Iris pigment epithelial cell (primary cell): Measurements from ENCODE around the gene SCNN1G.

Source experiments
- DNase-seq: peaks from one replicate; pipeline ENCODE4 v3.0.0-alpha.2; 2011; ENCODE audit warnings: low read depth

Gene SCNN1G

DNA sequence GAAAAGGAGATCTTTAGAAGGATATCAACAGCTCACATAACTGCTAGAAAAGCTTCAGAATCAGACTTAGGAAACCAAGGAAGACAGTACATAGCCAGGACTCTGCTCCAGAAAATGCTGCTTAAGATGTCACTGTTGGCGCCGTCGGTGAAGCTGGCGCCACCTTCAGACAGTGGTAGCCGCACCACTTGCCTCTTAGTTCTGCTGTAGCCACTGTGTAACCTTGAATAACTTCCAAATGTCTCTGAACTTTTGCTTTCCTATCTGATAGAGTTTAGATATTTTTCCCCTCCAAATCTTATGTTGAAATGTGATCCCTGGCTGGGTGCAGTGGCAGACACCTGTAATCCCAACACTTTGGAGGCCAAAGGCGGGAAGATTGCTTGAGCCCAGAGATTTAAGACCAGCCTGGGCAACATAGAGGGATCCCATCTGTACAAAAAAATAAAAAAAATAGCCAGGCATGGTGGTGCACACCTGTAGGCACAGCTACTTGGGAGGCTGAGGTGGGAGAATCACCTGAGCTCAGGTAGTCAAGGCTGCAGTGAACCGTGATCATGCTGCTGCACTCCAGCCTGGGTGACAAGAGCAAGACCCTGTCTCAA, 27.0 kb upstream of the SCNN1G start:
- DNase-seq: peak; percentile 26

DNA sequence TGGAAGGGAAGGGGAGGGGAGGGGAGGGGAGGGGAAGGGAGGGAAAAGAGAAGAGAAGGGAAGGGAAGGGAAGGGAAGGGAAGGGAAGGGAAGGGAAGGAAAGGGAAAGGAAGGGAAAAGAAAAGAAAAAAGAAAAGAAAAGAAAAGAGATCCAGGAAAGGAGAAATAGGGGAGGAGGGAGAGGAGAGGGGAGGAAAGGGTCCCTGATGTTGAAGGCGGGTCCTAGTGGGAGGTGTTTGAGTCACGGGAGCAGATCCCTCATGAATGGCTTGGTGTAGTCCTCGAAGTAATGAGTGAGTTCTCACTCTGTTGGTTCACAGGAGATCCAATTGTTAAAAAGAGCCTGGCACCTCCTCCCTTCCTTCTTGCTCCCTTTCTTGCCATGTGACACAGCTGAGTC, 26.4 kb upstream of the SCNN1G start:
- DNase-seq: no peak

DNA sequence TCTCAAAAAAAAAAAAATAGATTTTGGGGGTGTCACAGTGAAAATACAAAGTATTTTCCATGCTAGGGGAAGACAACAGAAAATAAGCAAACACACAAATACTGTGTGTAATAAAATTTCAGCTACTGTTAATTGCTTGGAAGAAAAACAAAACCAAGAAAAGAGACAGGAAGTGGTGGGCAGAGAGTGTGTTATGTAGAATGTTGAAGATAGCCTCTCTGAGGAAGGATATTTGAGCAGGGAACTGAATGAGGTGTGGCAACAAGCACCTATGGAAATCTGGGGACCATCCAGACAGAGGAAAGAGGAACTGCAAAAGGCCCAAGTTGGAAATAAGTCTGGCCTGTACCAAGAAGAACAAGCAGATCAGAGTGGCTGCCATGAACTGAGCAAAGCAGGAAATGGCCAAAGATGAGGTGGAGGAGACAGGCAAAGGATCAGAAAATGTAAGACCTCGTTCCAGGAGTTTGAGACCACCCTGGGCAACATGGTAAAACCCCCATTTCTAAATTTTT, 25.5 kb upstream of the SCNN1G start:
- DNase-seq: no peak

DNA sequence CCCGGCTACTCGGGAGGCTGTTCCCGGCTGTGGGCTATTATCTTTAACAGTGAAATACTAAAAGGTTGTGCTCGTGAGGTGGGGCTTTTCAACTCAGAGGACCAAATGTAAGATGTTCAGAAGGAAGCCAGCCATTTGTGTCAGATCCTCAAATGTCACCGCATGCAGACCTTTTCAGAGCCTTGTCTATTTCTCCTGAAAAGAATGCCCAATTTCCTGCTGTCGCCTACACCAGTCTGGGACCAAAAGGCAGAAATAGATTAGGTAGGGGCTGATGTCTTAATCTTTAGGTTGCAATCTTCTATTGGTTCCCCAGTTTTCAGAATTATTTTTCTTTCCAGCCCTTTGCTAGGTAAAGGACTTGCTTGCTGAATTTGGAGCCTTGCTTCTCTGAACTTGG, 24.4 kb upstream of the SCNN1G start:
- DNase-seq: no peak

DNA sequence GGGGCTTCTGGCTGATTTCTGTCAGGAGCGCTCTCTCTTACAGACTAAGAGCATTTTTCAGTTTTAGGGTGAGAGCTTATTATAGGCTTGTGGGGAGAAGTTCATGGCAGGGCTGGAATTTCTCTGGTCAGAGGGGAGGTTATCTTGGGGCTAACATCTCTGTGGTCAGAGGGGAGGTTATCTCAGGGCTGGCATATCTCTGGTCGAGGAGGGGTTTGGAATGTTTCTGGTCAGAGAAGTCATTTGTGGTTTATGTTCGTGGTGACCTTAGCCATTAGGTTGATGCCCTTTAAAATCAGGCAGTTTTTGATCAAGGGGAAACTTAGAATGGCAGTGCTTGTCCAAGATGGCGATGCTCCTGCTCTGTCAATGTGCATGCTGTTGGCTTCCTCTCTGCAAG, 22.5 kb upstream of the SCNN1G start:
- no peak for DNase-seq

DNA sequence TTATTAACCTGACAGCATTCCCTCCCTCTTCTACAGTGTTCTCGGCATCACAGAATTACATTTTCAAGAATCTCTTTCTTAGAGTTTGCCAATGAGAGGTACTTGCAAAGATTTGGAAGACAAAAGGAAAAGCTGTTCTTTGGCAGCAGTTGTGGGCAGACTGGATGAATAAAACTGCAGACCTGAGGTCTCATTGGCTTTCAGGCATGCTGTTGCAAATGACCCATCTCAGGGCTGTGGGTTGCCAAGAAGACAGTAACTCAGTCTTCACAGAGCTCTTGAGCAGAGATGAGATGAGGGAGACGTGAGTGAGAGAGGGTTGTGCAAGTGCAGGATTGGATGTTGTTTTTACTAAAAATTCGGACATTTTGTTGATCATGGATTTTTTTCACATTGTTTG, 22.0 kb upstream of the SCNN1G start:
- no peak for DNase-seq

DNA sequence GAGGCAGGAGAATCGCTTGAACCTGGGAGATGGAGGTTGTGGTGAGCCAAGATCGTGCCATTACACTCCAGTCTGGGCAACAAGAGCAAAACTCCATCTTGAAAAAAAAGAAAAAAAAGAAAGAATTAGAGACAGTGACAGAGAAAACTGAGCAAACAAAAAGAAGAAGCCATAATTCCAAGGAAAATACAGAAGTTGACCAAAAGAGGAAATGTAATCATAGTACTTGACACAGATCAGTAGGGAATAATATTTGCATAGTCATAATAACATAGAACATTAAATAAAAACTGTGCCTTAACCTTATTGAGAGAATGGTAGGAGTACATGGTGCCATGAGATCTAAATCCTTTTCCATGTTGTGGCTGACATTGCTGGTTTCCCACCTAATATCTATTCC, 18.6 kb upstream of the SCNN1G start:
- DNase-seq: no peak

DNA sequence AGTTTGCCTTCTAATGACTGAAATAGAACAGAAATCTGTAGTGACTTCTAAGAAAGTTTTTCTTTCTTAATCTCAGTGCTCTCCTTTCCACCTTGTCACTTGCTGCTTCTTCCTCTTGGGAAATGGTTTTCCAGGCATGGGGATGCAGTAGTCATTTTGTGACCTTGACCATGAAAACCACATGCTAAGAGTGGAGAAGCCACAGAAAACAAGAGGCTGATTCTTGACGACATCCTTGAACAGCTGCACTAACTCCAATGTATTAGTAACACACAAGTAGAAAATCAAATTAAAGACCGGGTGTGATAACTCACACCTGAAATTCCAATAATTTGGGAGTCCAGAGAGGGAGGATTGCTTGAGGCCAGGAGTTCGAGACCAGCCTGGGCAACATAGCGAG, 17.8 kb upstream of the SCNN1G start:
- no peak for DNase-seq

DNA sequence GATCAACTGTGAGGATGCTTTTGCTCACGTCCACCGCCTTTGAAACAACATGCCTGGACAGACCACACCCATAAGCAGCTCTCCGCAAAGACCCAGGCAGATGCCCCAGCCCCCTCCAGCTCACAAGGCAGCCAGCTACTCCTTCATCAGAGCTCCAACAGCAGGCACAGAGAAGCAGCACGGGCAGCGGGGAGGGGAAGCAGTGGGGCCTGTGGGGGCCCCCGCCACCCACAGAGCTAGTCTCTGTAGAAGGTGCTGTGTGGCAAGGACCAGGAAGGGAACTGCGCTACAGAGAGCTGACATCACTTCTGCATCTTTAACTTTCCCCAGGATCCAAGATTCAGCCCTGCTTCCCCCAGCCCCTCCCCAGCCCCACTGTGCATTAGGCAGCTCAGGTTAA, 10.0 kb upstream of the SCNN1G start:
- DNase-seq: no peak

DNA sequence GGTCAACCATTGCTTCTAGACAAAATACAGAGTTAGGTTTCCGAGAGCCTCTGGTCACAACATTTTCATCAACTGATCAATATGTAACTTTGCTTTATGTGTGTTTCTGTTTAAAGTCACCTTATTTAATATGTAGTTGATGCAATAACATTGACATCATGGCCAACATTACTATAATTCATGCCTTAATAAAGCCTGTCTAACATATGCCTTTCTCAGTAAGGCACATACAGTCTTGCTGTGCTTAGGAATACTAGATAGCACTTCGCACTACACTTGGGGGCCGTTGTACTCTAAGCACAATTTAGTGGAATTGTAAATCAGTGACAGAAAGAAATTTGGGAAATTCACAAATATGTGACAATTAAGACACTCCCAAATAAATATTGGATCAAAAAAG, 9.6 kb upstream of the SCNN1G start:
- DNase-seq: no peak

DNA sequence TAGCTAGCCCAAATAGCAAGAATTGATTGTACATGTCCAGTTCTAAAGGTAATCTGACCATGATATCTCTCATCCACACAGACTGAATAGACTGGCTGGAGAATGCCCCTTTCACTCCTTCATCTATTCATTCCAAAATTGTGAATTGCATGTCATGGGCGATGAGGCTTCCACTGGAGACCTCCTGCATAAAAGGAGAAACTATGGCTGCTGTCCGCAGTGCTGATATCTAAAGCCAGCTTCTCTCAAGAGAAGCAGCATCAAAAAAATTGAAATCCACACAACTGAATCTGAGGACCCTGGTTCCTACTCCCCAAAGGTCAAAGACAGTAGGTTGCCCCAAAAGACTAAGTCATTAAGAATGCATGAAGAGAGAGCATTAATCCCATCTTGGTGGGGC, 7.9 kb upstream of the SCNN1G start:
- peak; percentile 31 for DNase-seq

DNA sequence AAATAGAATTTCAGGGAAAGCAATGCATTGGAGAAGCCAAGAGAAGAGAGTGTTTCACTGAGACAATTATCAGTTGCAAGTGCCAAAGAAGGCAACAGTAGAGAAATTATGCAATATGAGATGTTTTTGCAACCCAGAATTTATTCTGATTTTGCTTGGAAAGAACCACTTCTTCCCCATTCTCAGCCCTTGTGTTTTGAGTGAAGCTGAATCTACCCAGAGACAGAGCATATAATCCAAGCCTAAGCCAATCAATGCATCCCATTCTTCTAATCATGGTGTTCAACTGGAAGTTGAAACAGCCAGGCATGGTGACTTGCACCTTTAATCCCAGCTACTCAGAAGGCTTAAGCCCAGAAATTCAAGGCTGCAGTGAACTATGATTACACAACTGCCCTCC, 6.9 kb upstream of the SCNN1G start:
- no peak for DNase-seq

DNA sequence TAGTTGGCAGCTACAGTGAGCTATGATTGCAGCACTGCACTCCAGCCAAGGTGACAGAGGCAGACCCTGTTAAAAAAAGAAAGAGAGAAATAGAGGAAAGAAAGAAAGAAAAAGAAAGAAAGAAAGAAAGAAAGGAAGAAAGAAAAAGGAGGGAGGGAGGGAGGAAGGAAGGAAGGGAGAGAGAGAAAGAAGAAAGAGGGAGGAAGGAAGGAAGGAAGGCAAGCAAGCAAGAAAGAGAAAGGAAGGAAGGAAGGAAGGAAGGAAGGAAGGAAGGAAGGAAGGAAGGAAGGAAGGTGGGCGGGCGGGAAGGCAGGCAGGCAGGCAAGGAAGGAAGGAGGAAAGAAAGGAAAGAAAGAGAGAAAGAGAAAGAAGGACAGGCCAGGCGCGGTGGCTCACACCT, 1.0 kb upstream of the SCNN1G start:
- DNase-seq: no peak

DNA sequence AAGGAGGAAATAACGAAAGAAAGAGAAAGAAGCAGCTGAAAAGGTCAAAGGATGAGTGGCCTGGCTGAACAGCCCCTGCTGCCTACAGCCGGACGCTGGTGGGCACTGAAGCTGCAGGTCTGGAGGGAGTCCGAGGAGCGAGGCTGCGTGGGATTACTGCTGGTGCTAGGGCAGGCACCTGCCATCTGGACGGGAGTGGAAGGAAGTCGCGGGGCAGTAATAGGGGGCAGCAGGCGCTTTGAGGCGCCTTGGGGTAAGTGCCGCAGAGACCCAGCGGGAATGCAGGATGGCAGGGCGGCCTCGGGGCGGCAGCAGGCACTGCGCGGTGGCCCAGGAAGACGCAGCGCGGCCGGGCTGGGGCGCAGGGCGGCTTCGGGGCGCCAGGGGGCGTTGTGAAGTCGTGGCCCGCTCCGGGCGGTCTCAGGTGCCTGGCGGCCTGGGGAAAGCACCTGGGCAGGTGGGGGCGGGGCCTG, 303 bp upstream of the SCNN1G start:
- DNase-seq: peak; percentile 49

DNA sequence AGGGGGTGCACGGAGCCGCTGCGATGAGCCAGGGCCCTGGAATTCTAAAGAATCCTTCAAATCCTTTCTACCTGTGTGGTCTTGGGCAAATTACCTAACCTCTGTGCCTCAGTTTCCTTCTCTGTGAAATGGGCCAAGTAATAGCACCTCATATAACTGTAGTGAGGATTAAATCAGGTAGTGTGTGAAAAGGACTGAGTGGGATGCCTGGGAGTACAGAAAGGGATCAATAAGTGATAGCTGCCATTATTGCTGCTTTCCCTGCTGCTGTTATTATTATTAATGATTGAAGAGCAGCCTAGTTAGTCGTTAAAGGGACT, 958 bp downstream of the SCNN1G start:
- no peak for DNase-seq

DNA sequence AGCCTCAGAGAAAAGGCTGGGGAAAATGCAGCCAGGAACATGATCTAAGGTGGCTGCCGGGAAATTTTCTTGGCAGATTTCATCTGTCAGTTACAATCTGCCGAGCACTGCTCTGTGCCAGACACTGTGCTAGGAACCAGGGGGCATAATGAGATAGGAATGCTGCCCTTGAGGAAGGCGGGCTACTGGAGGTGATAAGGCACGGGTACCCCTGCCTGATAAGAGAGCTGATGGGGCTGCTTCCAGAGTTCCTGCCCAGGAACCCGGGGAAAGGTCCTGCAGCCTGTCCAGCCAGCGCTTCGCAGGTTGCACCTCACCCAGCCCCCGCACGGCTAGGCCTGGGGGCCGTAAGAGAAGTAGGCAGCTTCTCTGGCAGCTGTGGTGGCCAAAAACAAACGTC, 3.1 kb downstream of the SCNN1G start:
- no peak for DNase-seq

DNA sequence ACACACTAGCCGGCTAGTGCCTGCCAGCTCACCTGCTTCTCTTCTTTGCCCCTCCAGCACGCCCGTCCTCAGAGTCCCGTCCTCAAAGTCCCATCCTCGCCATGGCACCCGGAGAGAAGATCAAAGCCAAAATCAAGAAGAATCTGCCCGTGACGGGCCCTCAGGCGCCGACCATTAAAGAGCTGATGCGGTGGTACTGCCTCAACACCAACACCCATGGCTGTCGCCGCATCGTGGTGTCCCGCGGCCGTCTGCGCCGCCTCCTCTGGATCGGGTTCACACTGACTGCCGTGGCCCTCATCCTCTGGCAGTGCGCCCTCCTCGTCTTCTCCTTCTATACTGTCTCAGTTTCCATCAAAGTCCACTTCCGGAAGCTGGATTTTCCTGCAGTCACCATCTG, 3.6 kb downstream of the SCNN1G start:
- DNase-seq: no peak

DNA sequence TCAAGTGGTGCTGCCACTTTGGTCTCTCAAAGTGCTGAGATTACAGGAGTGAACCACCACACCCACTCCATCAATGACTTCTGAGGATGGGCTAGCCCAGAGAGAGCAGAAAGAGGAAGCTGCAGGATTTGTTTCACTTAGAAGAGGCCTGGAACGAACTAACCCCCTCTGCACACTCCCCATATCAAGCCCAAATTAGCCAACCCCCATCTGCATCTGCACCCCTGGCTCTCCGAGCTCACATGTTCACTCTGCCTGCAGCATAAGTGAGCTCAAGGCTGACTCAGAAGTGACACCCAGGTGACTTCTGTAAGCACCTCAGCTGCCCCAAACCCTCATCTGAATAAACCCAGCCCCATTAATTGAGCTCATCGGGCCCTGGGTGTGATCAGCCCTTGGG, 4.8 kb downstream of the SCNN1G start:
- no peak for DNase-seq

DNA sequence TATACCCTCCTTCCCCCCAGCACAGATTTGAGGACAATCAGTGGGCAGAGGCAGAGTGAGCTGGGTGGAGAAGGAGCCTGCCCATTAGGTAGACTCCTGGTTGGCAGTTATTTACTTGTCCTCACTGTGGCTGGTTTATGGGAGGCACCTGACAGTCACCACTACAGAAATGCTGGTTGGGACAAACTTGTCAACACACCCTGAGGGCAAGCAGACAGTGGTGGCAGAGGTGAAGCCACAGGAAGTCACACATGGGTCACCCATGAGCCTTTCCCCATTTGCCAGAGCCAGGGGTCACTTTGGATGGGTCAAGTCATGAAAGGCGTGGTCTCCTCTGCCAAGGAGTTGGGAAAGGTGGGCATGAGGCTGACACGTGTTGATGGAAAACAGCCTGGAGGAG, 6.4 kb downstream of the SCNN1G start:
- no peak for DNase-seq

DNA sequence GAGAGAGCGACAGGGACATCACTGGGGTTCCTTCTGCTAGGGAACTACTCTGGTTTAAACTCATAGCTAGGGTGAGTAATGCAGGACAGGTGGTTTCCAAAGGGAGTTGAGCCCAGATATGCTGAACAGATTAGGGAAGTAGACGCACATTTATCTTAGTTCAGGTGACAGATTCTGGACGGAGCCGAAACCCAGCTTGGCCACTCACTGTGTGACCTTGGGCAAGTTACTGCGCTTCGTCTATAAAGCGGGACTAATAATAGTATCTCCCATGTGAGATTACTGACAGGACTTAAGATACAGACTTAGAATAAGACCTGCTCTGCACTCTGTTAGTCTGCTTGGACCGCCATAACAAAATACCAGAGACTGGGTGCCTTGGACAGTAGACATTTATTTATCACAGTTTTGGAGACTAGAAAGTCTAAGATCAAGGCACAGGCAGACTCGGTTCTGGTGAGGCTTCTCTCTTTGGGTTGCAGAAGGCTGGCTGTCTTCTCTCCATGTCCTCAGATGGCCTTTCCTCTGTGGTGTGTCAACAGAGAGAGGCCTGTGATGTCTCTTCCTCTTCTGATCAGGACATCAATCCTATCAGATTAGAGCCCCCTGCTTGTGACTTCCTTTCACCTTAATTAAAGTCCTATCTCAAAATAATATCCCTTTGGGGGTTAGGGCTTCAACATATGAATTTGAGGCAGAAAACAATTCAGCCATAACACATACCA, 12.1 kb downstream of the SCNN1G start:
- DNase-seq: no peak

DNA sequence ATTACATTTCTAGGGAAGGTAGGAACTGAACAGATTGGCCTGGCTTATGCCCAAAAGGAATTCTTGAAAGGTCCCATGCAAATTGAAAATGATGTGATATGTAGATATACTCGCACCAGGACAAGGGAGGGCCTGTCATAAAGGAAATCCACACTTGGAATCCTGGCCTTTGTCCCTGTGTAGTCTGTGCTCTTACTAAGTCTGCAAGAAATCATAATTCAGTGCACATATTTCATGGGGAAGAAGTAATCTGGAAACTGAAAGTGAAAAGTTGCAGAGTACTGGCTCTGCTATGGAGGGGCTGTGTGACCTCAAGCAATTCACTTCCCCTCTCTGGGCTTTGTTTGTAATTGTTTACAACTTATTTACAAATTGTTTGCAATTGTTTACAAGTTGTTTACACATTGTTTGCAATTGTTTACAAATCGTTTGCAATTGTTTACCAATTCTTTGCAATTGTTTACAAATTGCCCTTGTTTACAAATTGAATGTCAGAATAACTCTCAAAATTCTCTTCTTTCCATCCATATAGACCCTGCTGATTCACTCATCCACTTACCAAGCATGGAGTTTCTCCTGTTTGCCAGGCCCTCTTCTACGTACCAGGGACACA, 12.9 kb downstream of the SCNN1G start:
- no peak for DNase-seq

DNA sequence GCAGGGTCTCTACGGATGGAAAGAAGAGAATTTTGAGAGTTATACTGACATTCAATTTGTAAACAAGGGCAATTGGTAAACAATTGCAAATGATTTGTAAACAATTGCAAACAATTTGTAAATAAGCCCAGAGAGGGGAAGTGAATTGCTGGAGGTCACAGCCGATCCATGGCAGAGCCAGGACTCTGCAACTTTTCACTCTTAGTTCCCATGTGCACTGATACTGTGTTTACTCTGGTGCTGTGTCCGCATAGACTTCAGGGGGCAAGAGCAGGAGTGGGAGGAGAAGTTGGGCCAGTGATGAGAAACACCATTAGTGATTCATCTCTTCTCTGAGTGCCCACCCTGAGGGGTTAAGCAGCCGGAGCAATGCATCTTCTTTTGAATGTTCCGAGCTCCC, 14.0 kb downstream of the SCNN1G start:
- no peak for DNase-seq

DNA sequence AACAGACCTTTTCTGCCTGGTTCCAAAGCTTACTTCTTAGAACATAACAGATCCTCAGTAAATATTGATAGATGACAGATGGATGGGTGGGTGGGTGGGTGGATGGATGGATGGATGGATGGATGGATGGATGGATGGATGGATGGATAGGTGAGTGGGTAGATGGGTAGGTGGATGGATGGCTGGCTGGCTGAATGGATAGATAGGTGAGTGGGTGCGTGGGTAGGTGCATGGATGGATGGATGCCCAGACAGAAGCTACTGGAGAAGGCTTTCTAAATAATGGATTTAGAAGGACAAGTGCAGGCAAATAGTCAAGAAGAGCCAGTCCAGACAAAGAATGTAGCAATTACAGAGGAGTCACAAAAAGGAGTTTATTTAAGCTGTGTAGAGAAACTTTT, 19.6 kb downstream of the SCNN1G start:
- no peak for DNase-seq

DNA sequence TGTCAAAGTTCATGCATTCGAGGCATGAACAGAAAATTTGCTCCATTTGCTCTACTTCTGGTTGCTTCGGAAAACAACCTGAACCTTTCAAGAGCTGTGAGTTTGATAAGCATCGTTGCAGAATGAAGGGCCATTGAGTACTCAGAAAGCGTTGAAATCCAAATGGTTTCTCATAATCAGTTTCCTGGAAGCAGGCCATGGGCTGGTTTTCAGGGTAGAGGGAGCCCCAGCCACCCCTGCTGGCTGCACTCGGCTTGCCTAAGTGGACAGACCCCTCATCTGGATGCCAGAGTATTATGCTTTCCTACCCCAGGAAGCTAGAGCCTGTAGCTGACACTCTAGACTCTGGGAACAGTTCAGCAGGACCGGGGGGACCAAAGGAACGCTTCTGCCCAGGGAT, 24.4 kb downstream of the SCNN1G start:
- DNase-seq: no peak
